ENCODE results near the gene KRR1. TPM values are rescaled to one million over a fixed set of nuclear protein-coding genes. Genes with fewer than 3 reads are reported as not detected.

The KRR1 gene
- total and polyA plus RNA-seq, 12 donors: 18.0 to 87.5 (median 47.7) TPM

DNA sequence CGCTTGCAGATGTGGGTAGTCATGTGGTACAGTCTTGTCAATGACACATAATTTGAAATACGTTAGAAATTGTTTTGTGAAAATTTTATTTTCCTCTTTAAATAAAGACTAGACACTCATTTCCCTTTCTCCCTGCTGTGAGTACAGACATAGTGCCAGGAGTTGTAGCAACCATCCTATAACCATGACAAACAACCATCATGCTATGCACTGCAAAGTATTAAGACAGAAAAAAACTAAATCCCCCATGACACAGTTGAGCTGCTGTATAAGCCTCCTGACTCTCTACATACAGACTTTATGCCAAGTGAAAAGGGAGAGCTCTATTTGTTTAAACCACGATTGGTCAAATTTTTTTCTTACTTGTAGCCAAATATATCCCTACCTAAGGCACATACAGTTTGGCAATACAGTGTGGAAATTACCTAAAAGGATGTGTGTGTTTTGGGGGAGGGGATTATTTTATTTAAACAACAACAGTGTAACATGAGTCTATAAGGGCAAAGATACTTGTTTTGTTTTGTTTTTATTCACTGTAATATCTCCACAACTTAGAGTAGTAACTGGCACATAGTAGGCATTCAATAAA is 45.0 kb upstream of the KRR1 start:
- Histone ChIP-seq H3K4me1 (replicated peaks in 1 of 2) (no peaks in the 10 kb centered on the region), H3K4me3 (no peak overlapping the region), H3K27ac (no peak overlapping the region), H3K9me3 (replicated peaks in 1 of 3) (no peaks in the 10 kb centered on the region), H3K36me3 (replicated peaks in 1 of 2) (no peaks in the 10 kb centered on the region), H3K27me3 (no peaks in the 10 kb centered on the region)
- intact Hi-C loops (cut with DNase I): no loop called here
- TF ChIP-seq, protein P1, sequence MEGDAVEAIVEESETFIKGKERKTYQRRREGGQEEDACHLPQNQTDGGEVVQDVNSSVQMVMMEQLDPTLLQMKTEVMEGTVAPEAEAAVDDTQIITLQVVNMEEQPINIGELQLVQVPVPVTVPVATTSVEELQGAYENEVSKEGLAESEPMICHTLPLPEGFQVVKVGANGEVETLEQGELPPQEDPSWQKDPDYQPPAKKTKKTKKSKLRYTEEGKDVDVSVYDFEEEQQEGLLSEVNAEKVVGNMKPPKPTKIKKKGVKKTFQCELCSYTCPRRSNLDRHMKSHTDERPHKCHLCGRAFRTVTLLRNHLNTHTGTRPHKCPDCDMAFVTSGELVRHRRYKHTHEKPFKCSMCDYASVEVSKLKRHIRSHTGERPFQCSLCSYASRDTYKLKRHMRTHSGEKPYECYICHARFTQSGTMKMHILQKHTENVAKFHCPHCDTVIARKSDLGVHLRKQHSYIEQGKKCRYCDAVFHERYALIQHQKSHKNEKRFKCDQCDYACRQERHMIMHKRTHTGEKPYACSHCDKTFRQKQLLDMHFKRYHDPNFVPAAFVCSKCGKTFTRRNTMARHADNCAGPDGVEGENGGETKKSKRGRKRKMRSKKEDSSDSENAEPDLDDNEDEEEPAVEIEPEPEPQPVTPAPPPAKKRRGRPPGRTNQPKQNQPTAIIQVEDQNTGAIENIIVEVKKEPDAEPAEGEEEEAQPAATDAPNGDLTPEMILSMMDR (IDR thresholded peaks at IDR 0.05): no peak
- TF ChIP-seq POLR2A (IDR thresholded peaks at IDR 0.05): no peak
- no peak for DNase-seq
- 72 to 75% (median 73%) methylated on average over 3 of the region's 3 CpGs for WGBS, 4 donors

DNA sequence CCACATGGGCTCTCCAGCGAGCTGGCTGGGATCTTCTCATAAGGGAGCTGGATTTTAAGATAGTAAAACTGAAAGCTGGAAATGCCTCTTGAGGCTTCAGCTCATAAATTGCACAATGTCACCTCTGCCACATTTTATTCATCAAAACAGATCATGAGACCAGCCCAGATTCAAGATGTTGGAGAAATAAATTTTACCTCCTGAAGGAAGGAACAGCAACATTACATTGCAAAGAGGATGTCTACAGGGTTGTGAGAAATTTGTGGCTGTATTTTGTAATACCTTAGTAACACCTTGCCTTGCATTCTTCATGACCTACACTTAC is 43.1 kb upstream of the KRR1 start:
- peaks cover 0 to 5% of the 10 kb centered on the region in 2 donors for H3K4me1 ChIP-seq (replicated peaks in 1 of 2)
- WGBS, 4 donors: 75 to 100% (median 91%) methylated on average over 1 of the region's 1 CpG
- no peaks in the 10 kb centered on the region for H3K9me3 ChIP-seq (replicated peaks in 1 of 3)
- no peak overlapping the region for H3K27ac ChIP-seq
- no peak for DNase-seq
- intact Hi-C loops (cut with DNase I): no loop called here
- no peak overlapping the region for H3K4me3 ChIP-seq
- TF ChIP-seq, protein P1 (IDR thresholded peaks at IDR 0.05): no peak
- no peak for TF ChIP-seq POLR2A (IDR thresholded peaks at IDR 0.05)
- no peaks in the 10 kb centered on the region for H3K27me3 ChIP-seq
- H3K36me3 ChIP-seq (replicated peaks in 1 of 2): no peaks in the 10 kb centered on the region

DNA sequence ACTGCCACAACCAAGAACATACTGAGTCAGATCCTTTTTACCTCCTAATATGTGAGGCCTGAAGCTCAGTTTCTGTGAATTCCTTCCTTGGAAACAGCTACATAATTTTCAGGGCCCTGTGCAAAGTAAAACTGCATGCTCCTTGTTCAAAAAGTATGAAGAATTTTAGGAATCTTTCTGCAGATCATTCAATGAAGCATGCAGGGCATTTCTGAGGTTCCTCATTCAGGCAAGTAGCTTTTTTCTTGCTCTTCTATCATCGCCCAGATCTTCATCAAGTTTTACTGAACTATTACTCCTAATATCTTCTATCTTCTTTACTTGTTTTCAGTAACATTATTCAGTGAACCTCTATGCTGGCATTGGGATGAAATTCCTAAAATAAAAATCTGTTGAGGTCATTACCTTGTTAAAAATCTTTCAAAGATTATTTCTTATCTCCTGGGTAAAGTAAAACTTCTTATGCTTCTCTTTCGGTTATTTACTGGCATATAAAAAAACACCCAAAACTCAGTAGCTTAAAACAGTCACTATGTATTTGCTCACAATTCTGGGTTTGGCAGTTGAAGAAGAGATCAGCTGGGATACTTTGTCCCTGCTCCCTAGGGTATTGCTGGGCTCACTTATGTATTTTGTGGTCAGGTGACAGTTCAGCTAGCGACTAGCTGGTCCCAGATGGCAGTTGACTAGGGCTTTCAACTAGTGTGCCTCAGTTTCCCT is 42.6 kb upstream of the KRR1 start:
- WGBS, 4 donors: 48 to 65% (median 52%) methylated on average over 2 to 3 of the region's 3 CpGs
- Histone ChIP-seq H3K9me3 (replicated peaks in 1 of 3) (no peaks in the 10 kb centered on the region), H3K36me3 (replicated peaks in 1 of 2) (no peaks in the 10 kb centered on the region), H3K4me1 (replicated peaks in 1 of 2) (peaks cover 0 to 5% of the 10 kb centered on the region in 2 donors), H3K27ac (no peak overlapping the region), H3K27me3 (no peaks in the 10 kb centered on the region), H3K4me3 (no peak overlapping the region)
- TF ChIP-seq POLR2A (IDR thresholded peaks at IDR 0.05): no peak
- TF ChIP-seq, protein P1 (IDR thresholded peaks at IDR 0.05): no peak
- DNase-seq: no peak
- intact Hi-C loops (cut with DNase I): no loop called here

DNA sequence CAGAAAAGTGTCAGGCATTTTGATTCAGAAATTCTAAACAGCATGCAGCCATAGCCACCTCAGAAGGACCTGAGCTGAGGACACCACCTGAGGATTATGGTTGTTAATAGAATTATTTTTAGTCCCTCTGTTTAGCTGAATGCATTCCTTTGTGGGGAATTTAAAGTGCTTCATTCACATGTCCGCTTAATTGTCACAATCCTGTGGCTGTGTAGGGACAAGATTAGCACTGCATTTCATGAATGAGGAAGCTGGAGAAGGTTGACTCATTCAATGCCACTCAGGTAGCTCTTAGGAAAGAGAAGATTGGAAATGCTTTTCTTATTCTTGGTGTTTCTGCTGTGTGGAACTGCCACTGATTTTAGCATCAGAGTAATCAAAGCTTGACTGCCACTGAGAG is 42.0 kb upstream of the KRR1 start:
- H3K27ac ChIP-seq: no peak overlapping the region
- TF ChIP-seq, protein P1 (IDR thresholded peaks at IDR 0.05): no peak
- no peak for TF ChIP-seq POLR2A (IDR thresholded peaks at IDR 0.05)
- no peaks in the 10 kb centered on the region for H3K27me3 ChIP-seq
- no peaks in the 10 kb centered on the region for H3K9me3 ChIP-seq (replicated peaks in 1 of 3)
- intact Hi-C loops (cut with DNase I): no loop called here
- 67 to 81% (median 76%) methylated on average over 1 of the region's 1 CpG for WGBS, 4 donors
- no peaks in the 10 kb centered on the region for H3K36me3 ChIP-seq (replicated peaks in 1 of 2)
- H3K4me1 ChIP-seq (replicated peaks in 1 of 2): peaks cover 0 to 5% of the 10 kb centered on the region in 2 donors
- H3K4me3 ChIP-seq: no peak overlapping the region
- no peak for DNase-seq
